SK-N-MC (cell line): ENCODE results near the gene SPATS2L.

Experiments used
- DNase-seq: peaks from one replicate; pipeline ENCODE4 v3.0.0-alpha.2; 2011; ENCODE audit warnings: low read depth, low spot score
- H3K27ac ChIP-seq: fragments of 200-600 bp; sonication (generic); 2 replicates; pipeline ENCODE4 v1.5.1; 2016; ENCODE audit warnings: mixed run types
- H3K36me3 ChIP-seq: fragments of 200-600 bp; sonication (generic); 2 replicates; pipeline ENCODE4 v1.6.1; 2017; ENCODE audit warnings: antibody characterized with exemption, low read length, mixed read lengths; ENCODE audit not compliant: insufficient read depth
- H3K4me3 ChIP-seq: fragments of 200-600 bp; sonication (generic); 2 replicates; pipeline ENCODE4 v1.5.1; 2016
- H3K9ac ChIP-seq: fragments of 200-600 bp; sonication (generic); 2 replicates; pipeline ENCODE4 v1.8.0; 2017; ENCODE audit warnings: mixed run types, mixed read lengths; ENCODE audit not compliant: insufficient read length
- H3K9me3 ChIP-seq: fragments of 200-600 bp; sonication (generic); 2 replicates; pipeline ENCODE4 v1.6.1; 2017; ENCODE audit warnings: low read depth, mild to moderate bottlenecking, antibody characterized with exemption, low read length, moderate library complexity, mixed read lengths
- EZH2 ChIP-seq: fragments of 200-600 bp; sonication (generic); IDR thresholded peaks from one replicate; pipeline ENCODE4 v1.6.1; 2017; ENCODE audit warnings: antibody characterized with exemption
- FOXP2 ChIP-seq: optimal IDR thresholded peaks from 2 replicates; pipeline ENCODE3; 2011; ENCODE audit warnings: mild to moderate bottlenecking, moderate library complexity; ENCODE audit not compliant: insufficient read depth; ENCODE audit errors: extremely low read length, control extremely low read depth
- POLR2AphosphoS5 ChIP-seq: IDR thresholded peaks from 2 replicates; pipeline ENCODE4 v1.6.1; 2012; ENCODE audit warnings: mild to moderate bottlenecking, low read depth, low read length, borderline replicate concordance

SPATS2L gene

GRCh38 chr2:200492656-200493055 lies 186.2 kb downstream of the SPATS2L start:
- Histone ChIP-seq H3K4me3 (no peak overlapping the region), H3K9me3 (no peaks in the 10 kb centered on the region), H3K27ac (peak overlapping the region; percentile 22; the same call in 1 of the 2 replicates), H3K36me3 (peaks cover 55% of the 10 kb centered on the region), H3K9ac (no peak overlapping the region)
- TF ChIP-seq POLR2AphosphoS5 (no peak), FOXP2 (no peak), EZH2 (no peak)
- no peak for DNase-seq

- DNase-seq: no peak
- H3K9ac ChIP-seq: no peak overlapping the region
- H3K36me3 ChIP-seq: peaks cover 61% of the 10 kb centered on the region
- TF ChIP-seq POLR2AphosphoS5: no peak
- no peak overlapping the region for H3K4me3 ChIP-seq
- no peaks in the 10 kb centered on the region for H3K9me3 ChIP-seq
- no peak overlapping the region for H3K27ac ChIP-seq
Measured at GRCh38 chr2:200494048-200494447, 187.6 kb downstream of the SPATS2L start.

GRCh38 chr2:200496696-200497095 lies 190.2 kb downstream of the SPATS2L start:
- no peaks in the 10 kb centered on the region for H3K9me3 ChIP-seq
- H3K36me3 ChIP-seq: peaks cover 37% of the 10 kb centered on the region
- H3K4me3 ChIP-seq: no peak overlapping the region
- no peak for DNase-seq
- TF ChIP-seq EZH2 (no peak), FOXP2 (no peak), POLR2AphosphoS5 (no peak)
- no peak overlapping the region for H3K27ac ChIP-seq
- H3K9ac ChIP-seq: no peak overlapping the region

GRCh38 chr2:200498402-200499162 lies 192.1 kb downstream of the SPATS2L start:
- H3K9me3 ChIP-seq: no peaks in the 10 kb centered on the region
- peaks cover 38% of the 10 kb centered on the region for H3K36me3 ChIP-seq
- H3K4me3 ChIP-seq: no peak overlapping the region
- no peak for DNase-seq
- TF ChIP-seq EZH2 (no peak), POLR2AphosphoS5 (no peak), FOXP2 (no peak)
- H3K9ac ChIP-seq: no peak overlapping the region
- H3K27ac ChIP-seq: peak overlapping the region; percentile 54; the same call in 1 of the 2 replicates

GRCh38 chr2:200502196-200502595 lies 195.7 kb downstream of the SPATS2L start:
- Histone ChIP-seq H3K4me3 (no peak overlapping the region), H3K9ac (no peak overlapping the region), H3K9me3 (no peaks in the 10 kb centered on the region), H3K27ac (no peak overlapping the region), H3K36me3 (peaks cover 18% of the 10 kb centered on the region)
- TF ChIP-seq FOXP2 (no peak), POLR2AphosphoS5 (no peak), EZH2 (no peak)
- no peak for DNase-seq

GRCh38 chr2:200506679-200507078 lies 200.2 kb downstream of the SPATS2L start:
- Histone ChIP-seq H3K27ac (no peak overlapping the region), H3K9ac (no peak overlapping the region), H3K9me3 (no peaks in the 10 kb centered on the region), H3K4me3 (no peak overlapping the region), H3K36me3 (peaks cover 8% of the 10 kb centered on the region)
- no peak for TF ChIP-seq FOXP2
- no peak for TF ChIP-seq EZH2
- no peak for TF ChIP-seq POLR2AphosphoS5
- no peak for DNase-seq

GRCh38 chr2:200507179-200507578 lies 200.7 kb downstream of the SPATS2L start:
- Histone ChIP-seq H3K9ac (no peak overlapping the region), H3K9me3 (no peaks in the 10 kb centered on the region), H3K36me3 (peaks cover 8% of the 10 kb centered on the region), H3K4me3 (no peak overlapping the region), H3K27ac (no peak overlapping the region)
- TF ChIP-seq FOXP2 (no peak), POLR2AphosphoS5 (no peak), EZH2 (no peak)
- no peak for DNase-seq

GRCh38 chr2:200509235-200509611 lies 202.7 kb downstream of the SPATS2L start:
- peak overlapping the region; percentile 90 for H3K9ac ChIP-seq
- no peak for DNase-seq
- H3K9me3 ChIP-seq: no peaks in the 10 kb centered on the region
- H3K4me3 ChIP-seq: peak overlapping the region; percentile 87
- no peak overlapping the region for H3K27ac ChIP-seq
- H3K36me3 ChIP-seq: no peaks in the 10 kb centered on the region; the same call in 1 of the 2 replicates
- TF ChIP-seq POLR2AphosphoS5: no peak
- no peak for TF ChIP-seq EZH2
- no peak for TF ChIP-seq FOXP2

- peak; percentile 81 for TF ChIP-seq FOXP2
- no peak for TF ChIP-seq EZH2
- peak; percentile 67; the same call in 1 of the 2 replicates for TF ChIP-seq POLR2AphosphoS5
- no peak within 1 kb of the TSS for H3K27ac ChIP-seq
- peak within 1 kb of the TSS; percentile 90 for H3K9ac ChIP-seq
- H3K36me3 ChIP-seq: no peaks in the 10 kb centered on the region; the same call in 1 of the 2 replicates
- no peak for DNase-seq
- H3K9me3 ChIP-seq: no peaks in the 10 kb centered on the region
- peak within 1 kb of the TSS; percentile 87 for H3K4me3 ChIP-seq
Measured at GRCh38 chr2:200509612-200510433, 203.3 kb downstream of the SPATS2L start, which contains the start of gene KCTD18. TSS of gene KCTD18 (minus strand) at chr2:200510068. CDS start at chr2:200507016, 3,052 bp downstream.
